Stomach (tissue), 9 donors: ENCODE data around the gene SELENOK. TPM values are rescaled to one million over a fixed set of nuclear protein-coding genes. Genes with fewer than 3 reads are reported as not detected.

ENCODE experiments used
- DNase-seq, 2 donors: peaks; one replicate each; pipeline versions ENCODE4 v3.0.0 to v3.0.0-alpha.2; 2013 to 2019
- H3K27ac ChIP-seq, 5 donors: fragments of 200-600 bp in 4 of 5; sonication (generic) in 4 of 5; one replicate each; pipeline ENCODE4 v1.5.1; 2013 to 2019; ENCODE audit warnings: mild to moderate bottlenecking in 1 of 5, moderate library complexity in 1 of 5
- H3K27me3 ChIP-seq, 3 donors: fragments of 200-600 bp; sonication (generic); one replicate each; pipeline ENCODE4 v1.5.1; 2017 to 2019; ENCODE audit warnings: mixed run types in 1 of 3
- H3K36me3 ChIP-seq, 4 donors: fragments of 200-600 bp; sonication (generic); 1 replicate in 3 of 4; 2 replicates in 1 of 4; pipeline ENCODE4 v1.5.1; 2016 to 2019
- H3K4me1 ChIP-seq, 4 donors: fragments of 200-600 bp; sonication (generic); one replicate each; pipeline ENCODE4 v1.5.1; 2016 to 2019
- H3K4me3 ChIP-seq, 4 donors: fragments of 200-600 bp; sonication (generic) in 3 of 4; one replicate each; pipeline ENCODE4 v1.5.1; 2016 to 2019; ENCODE audit warnings: mild to moderate bottlenecking in 1 of 4
- H3K9me3 ChIP-seq, 4 donors: fragments of 200-600 bp; sonication (generic); one replicate each; pipeline ENCODE4 v1.5.1; 2016 to 2019
- CTCF ChIP-seq, 7 experiments: fragments of 450-650 bp in 4 of 7; fragments of 200-600 bp in 3 of 7; sonication (generic) in 3 of 7; IDR thresholded peaks; one replicate each; pipeline ENCODE4 v1.5.1; 2016 to 2019; ENCODE audit warnings: antibody characterized with exemption in 7 of 7, control low read depth in 2 of 7, mild to moderate bottlenecking in 1 of 7
- EP300 ChIP-seq: sonication (generic); formaldehyde crosslinking; IDR thresholded peaks from one replicate; pipeline ENCODE4 v1.6.1; 2017; ENCODE audit warnings: antibody characterized with exemption
- POLR2A ChIP-seq, 4 donors: fragments of 450-650 bp; IDR thresholded peaks; one replicate each; pipeline ENCODE4 v1.6.1; 2016; ENCODE audit warnings: antibody characterized with exemption in 4 of 4, control low read depth in 2 of 4, mild to moderate bottlenecking in 1 of 4, moderate library complexity in 1 of 4
- POLR2AphosphoS5 ChIP-seq, 3 donors: sonication (generic); formaldehyde crosslinking; IDR thresholded peaks; one replicate each; pipeline ENCODE4 v1.6.1; 2016; ENCODE audit warnings: antibody characterized with exemption in 3 of 3
- WGBS, 5 donors: extraction: QIAGEN DNeasy Blood & Tissue Kit in 3 of 5; methylation state at CpG; one replicate each; pipeline versions ENCODE4 v1.1.5 to v1.1.7; 2013 to 2018; 5-methylcytosine and 5-hydroxymethylcytosine counted together
- intact Hi-C: fragments of 100-400 bp; cut with DNase I; formaldehyde crosslinking; loops from one replicate; pipeline ENCODE4 v1.15.1; 2023; ENCODE audit warnings: low total_unique reads
- polyA plus RNA-seq, 3 donors: library from polyadenylated mRNA; stranded (reverse); fragments of 200-250 nt; gene quantifications; one replicate each; pipeline ENCODE4 v1.2.3, GENCODE V29; 2013
- total RNA-seq, 5 donors: library from RNA; depleted of rRNA; stranded (reverse); fragments of >200 nt; gene quantifications; one replicate each; pipeline versions ENCODE4 v1.1.0 to v1.2.3, GENCODE V29; 2014 to 2016
- donor health status: healthy with polysubstance abuse.
- donor health status: Bipolar disorder and iron deficiency.
- donor health status: healthy.

SELENOK gene
- total and polyA plus RNA-seq, 8 donors, result 19.4 to 143 (median 68.1) TPM

- H3K36me3 ChIP-seq, result no peaks in the 10 kb centered on the region
- 37 to 55% (median 46%) methylated on average over 5 of the region's 5 CpGs for WGBS, 5 donors
Observed at GRCh38 chr3:53902711-53903110, 11.1 kb upstream of the SELENOK start.

GRCh38 chr3:53902067-53902466 is 10.4 kb upstream of the SELENOK start:
- peaks cover 0 to 16% (median 0%) of the 10 kb centered on the region in 3 donors for H3K27me3 ChIP-seq
- H3K4me1 ChIP-seq, result no peaks in the 10 kb centered on the region
- TF ChIP-seq CTCF (IDR thresholded peaks at IDR 0.05), result no peak
- no peak for TF ChIP-seq EP300
- no peaks in the 10 kb centered on the region for H3K36me3 ChIP-seq
- no peak overlapping the region for H3K27ac ChIP-seq
- intact Hi-C loops, result no loop called here
- H3K9me3 ChIP-seq, result no peaks in the 10 kb centered on the region
- 7 to 39% (median 16%) methylated on average over 1 of the region's 1 CpG for WGBS, 5 donors
- H3K4me3 ChIP-seq, result no peak overlapping the region
- no peak for DNase-seq

More at GRCh38 chr3:53902711-53903110, 11.1 kb upstream of the SELENOK start:
- TF ChIP-seq POLR2A (IDR thresholded peaks at IDR 0.05) (no peak), CTCF (IDR thresholded peaks at IDR 0.05) (no peak), POLR2AphosphoS5 (IDR thresholded peaks at IDR 0.05) (no peak), EP300 (no peak)
- Histone ChIP-seq H3K4me3 (no peak overlapping the region), H3K9me3 (no peaks in the 10 kb centered on the region), H3K27ac (no peak overlapping the region), H3K27me3 (peaks cover 0 to 10% (median 0%) of the 10 kb centered on the region in 3 donors), H3K4me1 (no peaks in the 10 kb centered on the region)
- no peak for DNase-seq
- intact Hi-C loops, result no loop called here

DNA sequence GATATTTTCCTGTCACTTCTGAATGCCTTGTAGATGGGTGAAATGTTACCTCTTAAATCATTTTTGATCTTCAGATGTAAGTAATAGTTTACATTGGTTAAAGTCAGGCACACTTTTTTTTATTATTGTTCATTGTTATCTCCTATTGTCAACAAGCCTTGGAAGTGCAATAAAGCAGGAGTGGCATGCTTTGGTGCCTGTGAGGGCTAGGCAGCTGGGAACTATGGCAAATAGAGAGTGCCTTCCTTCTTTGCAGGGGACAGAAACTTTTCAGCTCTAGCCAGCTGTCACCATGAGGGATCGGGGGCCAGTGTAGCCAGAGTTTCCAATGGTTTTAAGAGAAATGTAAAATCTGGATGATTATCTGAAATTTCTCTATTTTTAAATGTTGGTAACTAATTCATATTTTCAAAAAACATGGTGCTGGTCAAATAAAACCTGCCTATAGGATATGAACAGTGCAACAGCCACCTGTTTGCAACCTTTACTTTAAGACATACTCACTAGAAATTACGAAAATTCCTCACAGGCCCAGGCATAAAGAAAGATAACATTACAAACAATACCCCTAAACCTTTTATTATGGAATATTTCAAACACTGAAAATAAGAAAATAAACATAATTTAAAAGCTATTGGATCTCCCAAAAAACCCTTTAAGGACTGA is 9.1 kb upstream of the SELENOK start:
- WGBS, 5 donors, result 30 to 58% (median 53%) methylated on average over 2 of the region's 2 CpGs
- intact Hi-C loops, result no loop called here
- Histone ChIP-seq H3K27me3 (peaks cover 0 to 19% (median 0%) of the 10 kb centered on the region in 3 donors), H3K27ac (no peak overlapping the region), H3K36me3 (no peaks in the 10 kb centered on the region), H3K4me1 (no peaks in the 10 kb centered on the region), H3K9me3 (no peaks in the 10 kb centered on the region), H3K4me3 (no peak overlapping the region)
- no peak for TF ChIP-seq POLR2A (IDR thresholded peaks at IDR 0.05)
- DNase-seq, result no peak

DNA sequence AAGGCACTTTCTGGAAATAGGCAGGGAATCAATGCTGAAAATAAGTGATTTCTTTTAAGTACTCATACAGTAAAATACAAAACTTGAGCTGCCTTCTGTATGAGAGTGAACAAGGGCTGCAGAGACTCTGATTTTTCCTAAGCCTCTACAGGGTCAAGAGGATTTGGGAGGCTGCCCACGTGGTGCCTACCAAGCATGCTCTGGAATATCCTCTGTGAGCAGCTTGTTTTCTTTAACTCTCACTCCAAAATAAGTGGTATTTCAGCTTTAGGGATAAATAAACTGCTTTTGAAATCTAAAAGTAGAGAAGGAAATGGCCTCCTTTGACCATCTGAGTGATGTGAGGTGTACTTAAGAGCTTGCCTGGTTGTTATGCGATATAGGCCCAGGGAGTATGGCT is 8.1 kb upstream of the SELENOK start:
- Histone ChIP-seq H3K4me3 (no peak overlapping the region), H3K27me3 (peaks cover 0 to 17% (median 0%) of the 10 kb centered on the region in 3 donors), H3K36me3 (no peaks in the 10 kb centered on the region), H3K27ac (no peak overlapping the region), H3K9me3 (no peaks in the 10 kb centered on the region), H3K4me1 (no peaks in the 10 kb centered on the region)
- 67 to 73% (median 73%) methylated on average over 2 of the region's 2 CpGs for WGBS, 5 donors
- TF ChIP-seq CTCF (IDR thresholded peaks at IDR 0.05) (no peak), POLR2A (IDR thresholded peaks at IDR 0.05) (no peak), EP300 (no peak), POLR2AphosphoS5 (IDR thresholded peaks at IDR 0.05) (no peak)
- no peak for DNase-seq
- intact Hi-C loops, result no loop called here

DNA sequence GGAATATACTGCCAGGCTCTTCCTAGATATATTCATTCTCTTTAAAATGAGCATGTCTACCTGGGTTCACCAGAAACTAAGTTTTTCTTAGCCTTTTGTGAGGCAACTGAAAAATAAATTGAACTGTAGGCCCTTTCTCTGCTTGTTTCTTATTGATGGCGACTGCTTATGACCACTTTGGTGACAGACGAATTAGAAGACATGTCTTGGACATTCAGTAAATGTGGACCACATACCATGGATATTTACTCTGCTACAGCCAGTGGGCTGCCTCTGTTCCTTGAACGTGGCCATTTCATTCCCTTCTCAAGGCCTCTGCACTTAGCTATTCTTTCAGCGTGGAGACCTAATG is 603 bp upstream of the SELENOK start:
- intact Hi-C loops, result no loop called here
- 40 to 67% (median 50%) methylated on average over 4 of the region's 4 CpGs for WGBS, 5 donors
- Histone ChIP-seq H3K4me3 (peak overlapping the region; percentile 70 to 96 (median 84)), H3K27me3 (peaks cover 0 to 4% (median 0%) of the 10 kb centered on the region in 3 donors), H3K27ac (peak overlapping the region; percentile 89 to 99 (median 98)), H3K36me3 (peaks cover 0 to 12% (median 10%) of the 10 kb centered on the region in 4 donors), H3K4me1 (peaks cover 12 to 39% (median 28%) of the 10 kb centered on the region in 4 donors), H3K9me3 (no peaks in the 10 kb centered on the region)
- TF ChIP-seq CTCF (IDR thresholded peaks at IDR 0.05) (no peak), EP300 (no peak), POLR2A (IDR thresholded peaks at IDR 0.05) (no peak), POLR2AphosphoS5 (IDR thresholded peaks at IDR 0.05) (no peak)
- no peak for DNase-seq
